MV-4-11 (cell line): ENCODE data around the gene HK2.

Experiments
- DNase-seq: peaks from one replicate; lab custom pipeline; 2025; lab: John Stamatoyannopoulos, UW

Gene HK2

GRCh38 chr2:74857215-74857614, 23.3 kb downstream of the HK2 start:
- DNase-seq = no peak

- no peak for DNase-seq
These were observed 23.8 kb downstream of the HK2 start for GRCh38 chr2:74857725-74858124.

GRCh38 chr2:74858281-74858680, 24.4 kb downstream of the HK2 start:
- peak; percentile 73 for DNase-seq

- no peak for DNase-seq
These were observed 26.2 kb downstream of the HK2 start for GRCh38 chr2:74860079-74860478.

GRCh38 chr2:74860521-74860920, 26.6 kb downstream of the HK2 start:
- DNase-seq = no peak

- DNase-seq = no peak
These were observed 27.6 kb downstream of the HK2 start for GRCh38 chr2:74861531-74861930.

- DNase-seq = peak; percentile 39
These were observed 28.4 kb downstream of the HK2 start for GRCh38 chr2:74862020-74862964.

GRCh38 chr2:74863802-74864248, 29.9 kb downstream of the HK2 start:
- peak; percentile 11 for DNase-seq

GRCh38 chr2:74864728-74865722, 31.1 kb downstream of the HK2 start:
- no peak for DNase-seq

GRCh38 chr2:74865770-74866674, 32.1 kb downstream of the HK2 start:
- no peak for DNase-seq

GRCh38 chr2:74867841-74868658, 34.1 kb downstream of the HK2 start:
- no peak for DNase-seq

- no peak for DNase-seq
These were observed 35.6 kb downstream of the HK2 start for GRCh38 chr2:74869517-74869916.

GRCh38 chr2:74870951-74871350, 37.0 kb downstream of the HK2 start:
- no peak for DNase-seq

- no peak for DNase-seq
These were observed 37.5 kb downstream of the HK2 start for GRCh38 chr2:74871414-74871813.

GRCh38 chr2:74872389-74872836, 38.5 kb downstream of the HK2 start:
- DNase-seq = peak; percentile 75

GRCh38 chr2:74873012-74873665, 39.2 kb downstream of the HK2 start:
- DNase-seq = no peak

- no peak for DNase-seq
These were observed 40.0 kb downstream of the HK2 start for GRCh38 chr2:74873678-74874640.

- peak; percentile 51 for DNase-seq
These were observed 42.4 kb downstream of the HK2 start for GRCh38 chr2:74876081-74876886.
